ENCODE results near the gene NFIC.

Gene NFIC

GRCh38 chr19:3512562-3513228 is 146.3 kb downstream of the NFIC start:
- DNase-seq (ENCODE audit: low read depth): no peak

- no peak for DNase-seq (ENCODE audit: low read depth)
Measured at GRCh38 chr19:3513229-3514140, 147.1 kb downstream of the NFIC start.

DNA sequence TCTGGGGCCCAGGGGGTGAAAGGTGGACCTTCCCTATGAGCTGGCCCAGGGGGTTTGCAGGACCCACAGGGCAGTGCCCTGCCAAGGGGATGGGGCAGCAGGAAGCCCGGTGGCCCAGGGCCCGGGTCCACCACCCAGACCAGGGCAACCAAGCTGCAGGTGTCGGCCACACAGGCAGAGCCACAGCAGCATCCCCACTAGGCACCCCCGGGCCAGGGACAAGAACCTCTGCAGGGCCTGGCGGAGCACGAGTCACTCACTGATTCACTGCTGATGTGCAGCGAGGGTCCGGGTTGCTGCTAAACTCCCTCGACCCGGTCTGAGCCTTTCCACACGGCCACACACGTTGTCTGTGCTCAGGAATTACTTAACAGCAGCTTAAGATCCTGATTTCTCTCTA is 148.5 kb downstream of the NFIC start:
- no peak for DNase-seq (ENCODE audit: low read depth)

DNA sequence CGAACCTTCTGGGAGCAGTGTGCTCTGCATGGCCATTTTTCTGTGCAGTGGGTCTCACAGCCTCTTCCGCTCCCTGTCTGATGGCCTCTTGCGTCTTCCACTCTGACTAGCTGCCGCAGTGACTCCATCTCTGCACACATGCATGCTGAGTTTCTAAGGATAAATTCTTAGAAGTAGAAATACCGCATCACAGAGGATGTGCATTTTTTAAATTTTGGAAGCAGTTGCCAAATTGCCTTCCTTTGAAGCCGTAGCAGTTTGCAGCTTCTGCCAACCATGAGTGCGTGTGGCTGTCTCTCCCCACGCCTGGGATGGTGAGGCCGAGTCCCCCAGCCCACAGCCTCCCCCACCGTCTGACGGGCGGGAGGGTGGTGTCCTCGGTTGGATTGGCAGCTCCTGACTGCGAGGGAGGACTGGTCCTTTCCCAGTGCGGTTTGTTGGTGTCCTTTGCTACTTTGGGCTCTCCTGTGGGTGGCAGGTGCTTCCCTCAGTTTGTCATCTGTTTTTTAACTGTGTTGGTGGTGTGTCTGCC is 149.6 kb downstream of the NFIC start:
- no peak for DNase-seq (ENCODE audit: low read depth)

GRCh38 chr19:3516675-3517207 is 150.4 kb downstream of the NFIC start:
- DNase-seq (ENCODE audit: low read depth): no peak

DNA sequence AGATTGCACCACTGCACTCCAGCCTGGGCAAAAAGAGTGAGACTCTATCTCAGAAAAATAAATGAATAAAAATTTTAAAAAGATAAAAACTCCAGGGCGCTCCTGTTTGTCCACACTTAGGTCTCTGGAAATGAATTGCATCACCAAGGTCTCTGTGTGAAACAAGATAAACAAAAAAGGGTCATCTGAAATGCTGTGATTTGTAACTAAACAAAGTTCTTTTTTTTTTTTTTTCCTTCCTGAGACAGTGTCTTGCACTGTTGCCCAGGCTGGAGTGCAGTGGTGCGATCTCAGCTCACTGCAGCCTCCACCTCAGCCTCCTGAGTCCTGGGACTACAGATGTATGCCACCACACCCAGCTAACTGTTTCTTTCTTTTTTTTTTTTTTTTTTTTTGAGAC is 151.3 kb downstream of the NFIC start:
- no peak for DNase-seq (ENCODE audit: low read depth)

DNA sequence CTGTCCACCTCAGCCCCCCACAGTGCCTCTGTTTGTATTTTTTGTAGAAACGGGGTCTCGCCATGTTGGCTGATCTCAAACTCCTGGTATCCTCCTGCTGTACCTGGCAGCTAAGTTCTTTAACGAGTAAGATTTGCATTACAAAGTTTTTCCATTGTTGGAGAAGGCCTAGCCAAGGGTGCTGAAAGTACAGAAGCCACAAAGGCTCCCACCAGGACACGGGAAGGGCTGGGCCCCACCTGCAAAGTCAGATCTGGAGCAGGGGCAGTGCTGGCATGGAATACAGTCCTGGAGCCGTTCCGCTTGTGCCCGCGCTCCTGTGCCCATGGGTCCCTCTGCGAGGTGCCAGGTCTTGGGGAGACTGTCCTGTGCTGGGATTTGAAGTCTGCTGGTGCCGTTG is 151.9 kb downstream of the NFIC start:
- no peak for DNase-seq (ENCODE audit: low read depth)

GRCh38 chr19:3518659-3519058 is 152.3 kb downstream of the NFIC start:
- no peak for DNase-seq (ENCODE audit: low read depth)

Data from activated T-helper 9 cell treated with anti-CD3 and anti-CD28 coated beads, Interleukin-2, amount 50 U/mL, for 16 hours (primary cell).